K562 (cell line): Measurements from ENCODE around the gene MRRF. TPM values are rescaled to one million over a fixed set of nuclear protein-coding genes. Genes with fewer than 3 reads are reported as not detected.
A peak's percentile ranks its signal among the peaks of the same experiment; 100 is the strongest.

Experiments used
- ATAC-seq: fragments of 200-7000 bp; cut with Tn5 transposase; 3 replicates; pipeline ENCODE4 v1.9.1; 2020; ENCODE audit warnings: moderate library complexity
- BruUV-seq: library from RNA; stranded (reverse); fragments of 400-500 nt; replicated peaks from 2 replicates; lab custom pipeline; 2021; lab: Mats Ljungman, UMichigan
- CTCF ChIA-PET: fragments of 300-600 bp; formaldehyde crosslinking; extraction: SDS; loops from one replicate; lab custom pipeline; 2021; ENCODE audit warnings: low intra/inter-chr PET ratio; lab: Yijun Ruan, JAX
- POLR2A ChIA-PET: fragments of 300-600, 350-650 bp; sonication (Branson Sonifier 250); formaldehyde crosslinking; extraction: SDS; loops from one replicate; lab custom pipeline; 2021; ENCODE audit warnings: antibody characterized with exemption, inconsistent platforms; lab: Yijun Ruan, JAX
- DNase-seq, 4 experiments: peaks; one replicate each; pipeline versions ENCODE4 v3.0.0 to v3.0.0-alpha.2; 2011 to 2018; ENCODE audit warnings: low spot score in 3 of 4, mixed read lengths in 3 of 4; ENCODE audit errors: extremely low read depth in 1 of 4
- FAIRE-seq: peaks from 2 replicates; lab custom pipeline; 2011; peaks lifted over from hg19 to GRCh38; lab: Jason Lieb, UNC
- H2AFZ ChIP-seq: 2 replicates; pipeline ENCODE4 v1.6.0; 2011; ENCODE audit warnings: low read depth, low read length, control low read depth, inconsistent platforms
- H3K27ac ChIP-seq: fragments of 200-600 bp; 3 replicates; pipeline ENCODE4 v1.8.0; 2011; ENCODE audit warnings: low read depth, mild to moderate bottlenecking, control low read depth, inconsistent platforms, low read length, moderate library complexity, mixed read lengths; ENCODE audit errors: extremely low read depth
- H3K27me3 ChIP-seq, 2 experiments: fragments of 300-600 bp in 1 of 2; 2 replicates in 1 of 2; 3 replicates in 1 of 2; pipeline versions ENCODE4 v1.6.0 to v1.8.0; 2011; ENCODE audit warnings: inconsistent platforms in 2 of 2, low read length in 2 of 2, mild to moderate bottlenecking in 1 of 2, mixed read lengths in 1 of 2, moderate library complexity in 1 of 2; ENCODE audit not compliant: control insufficient read depth in 2 of 2, insufficient read depth in 2 of 2
- H3K36me3 ChIP-seq: fragments of 300-600 bp; 3 replicates; pipeline ENCODE4 v1.8.0; 2011; ENCODE audit warnings: mild to moderate bottlenecking, low read length, inconsistent platforms; ENCODE audit not compliant: control insufficient read depth, insufficient read depth
- H3K4me1 ChIP-seq, 2 experiments: fragments of 200-600 bp in 1 of 2; replicated peaks in 1 of 2; 2 replicates in 1 of 2; 3 replicates in 1 of 2; pipeline versions ENCODE4 v1.5.1 to v1.8.0; 2011; ENCODE audit warnings: inconsistent platforms in 2 of 2, low read length in 2 of 2, mild to moderate bottlenecking in 1 of 2, mixed read lengths in 1 of 2, moderate library complexity in 1 of 2; ENCODE audit not compliant: control insufficient read depth in 2 of 2, insufficient read depth in 2 of 2
- H3K4me2 ChIP-seq: 2 replicates; pipeline ENCODE4 v1.6.1; 2011; ENCODE audit warnings: low read length, control low read depth, inconsistent platforms, mixed read lengths; ENCODE audit not compliant: insufficient read depth
- H3K4me3 ChIP-seq: fragments of 200-600 bp; sonication (generic), shearing (Covaris generic); 2 replicates; pipeline ENCODE4 v1.5.1; 2016; ENCODE audit warnings: control low read depth, inconsistent platforms
- H3K79me2 ChIP-seq: fragments of 200-600 bp; 3 replicates; pipeline ENCODE4 v1.8.0; 2011; ENCODE audit warnings: low read length, inconsistent platforms; ENCODE audit not compliant: control insufficient read depth, insufficient read depth
- H3K9ac ChIP-seq, 2 experiments: 2 replicates each; pipeline versions ENCODE4 v1.6.0 to v1.6.1; 2011; ENCODE audit warnings: low read depth in 2 of 2, low read length in 2 of 2, control low read depth in 1 of 2, inconsistent platforms in 1 of 2, mild to moderate bottlenecking in 1 of 2, mixed read lengths in 1 of 2; ENCODE audit not compliant: insufficient read depth in 1 of 2
- H3K9me1 ChIP-seq: one replicate; pipeline ENCODE4 v1.6.0; 2011; ENCODE audit warnings: inconsistent platforms, mild to moderate bottlenecking, low read length, moderate library complexity; ENCODE audit not compliant: control insufficient read depth, insufficient read depth
- H3K9me3 ChIP-seq: replicated peaks from 2 replicates; pipeline ENCODE4 v1.5.1; 2011; ENCODE audit warnings: low read depth, low read length, inconsistent platforms; ENCODE audit not compliant: control insufficient read depth, insufficient read depth
- H4K20me1 ChIP-seq: replicated peaks from 2 replicates; pipeline ENCODE4 v1.6.1; 2011; ENCODE audit warnings: low read length, inconsistent platforms, mixed read lengths; ENCODE audit not compliant: control insufficient read depth, insufficient read depth
- CHCHD3 ChIP-seq: fragments of 250-450 bp; sonication (Bioruptor Pico); IDR thresholded peaks from 2 replicates; pipeline ENCODE4 v2.1.2; 2022; ENCODE audit warnings: mild to moderate bottlenecking
- CREM ChIP-seq: IDR thresholded peaks from 2 replicates; pipeline ENCODE4 v1.6.1; 2014; ENCODE audit warnings: antibody characterized with exemption, low read depth
- GMEB1 ChIP-seq: fragments of 250-450 bp; sonication (Bioruptor Pico); IDR thresholded peaks from 2 replicates; pipeline ENCODE4 v1.4.0; 2020; ENCODE audit warnings: mild to moderate bottlenecking
- GTF2F1 ChIP-seq: IDR thresholded peaks from 2 replicates; pipeline ENCODE4 v1.6.1; 2011; ENCODE audit warnings: low read depth, low read length, improper control_type of control experiment
- HES1 ChIP-seq: fragments of 450-650 bp; IDR thresholded peaks from 2 replicates; pipeline ENCODE4 v1.6.1; 2016; ENCODE audit warnings: low read depth, mild to moderate bottlenecking, moderate library complexity
- KAT8 ChIP-seq: fragments of 450-650 bp; IDR thresholded peaks from 2 replicates; pipeline ENCODE4 v1.6.1; 2016; ENCODE audit warnings: low read depth, mild to moderate bottlenecking
- LARP7 ChIP-seq: fragments of 450-650 bp; IDR thresholded peaks from 2 replicates; pipeline ENCODE4 v1.6.1; 2016
- PCBP2 ChIP-seq: fragments of 200-400 bp; formaldehyde crosslinking; IDR thresholded peaks from 2 replicates; pipeline ENCODE4 v1.6.1; 2018; ENCODE audit warnings: low read length, low read depth, mild to moderate bottlenecking, moderate library complexity; ENCODE audit not compliant: poor library complexity, severe bottlenecking
- POLR2A ChIP-seq: fragments of 450-650 bp; conservative IDR thresholded peaks from 2 replicates; pipeline ENCODE4 v1.6.1; 2016
- POLR3G ChIP-seq: IDR thresholded peaks from 2 replicates; pipeline ENCODE4 v1.6.1; 2011; ENCODE audit not compliant: insufficient read length, insufficient replicate concordance; ENCODE audit errors: extremely low read depth
- RNF2 ChIP-seq: sonication (generic); IDR thresholded peaks from 2 replicates; pipeline ENCODE4 v1.6.1; 2016
- SIX5 ChIP-seq, 2 experiments: IDR thresholded peaks; 2 replicates each; pipeline ENCODE4 v1.6.1; 2011; ENCODE audit warnings: low read length in 2 of 2, borderline replicate concordance in 1 of 2, low read depth in 1 of 2, mild to moderate bottlenecking in 1 of 2, moderate library complexity in 1 of 2; ENCODE audit not compliant: insufficient read depth in 1 of 2
- SMAD1 ChIP-seq: fragments of 150-350 bp; IDR thresholded peaks from 2 replicates; pipeline ENCODE4 v1.6.1; 2014; ENCODE audit warnings: low read length, low read depth; ENCODE audit not compliant: partially characterized antibody
- SMAD2 ChIP-seq: fragments of 150-350 bp; IDR thresholded peaks from 2 replicates; pipeline ENCODE4 v1.6.1; 2014; ENCODE audit warnings: low read depth, mild to moderate bottlenecking, low read length
- SP2 ChIP-seq: IDR thresholded peaks from 2 replicates; pipeline ENCODE4 v1.6.1; 2011; ENCODE audit warnings: mild to moderate bottlenecking, low read depth, low read length, moderate library complexity; ENCODE audit not compliant: poor library complexity, severe bottlenecking; ENCODE audit errors: extremely low read depth
- TAF15 ChIP-seq: fragments of 200-400 bp; formaldehyde crosslinking; IDR thresholded peaks from 2 replicates; pipeline ENCODE4 v1.6.1; 2017; ENCODE audit warnings: mild to moderate bottlenecking, low read depth, low read length, moderate library complexity
- ZNF197 ChIP-seq: fragments of 200-800 bp; sonication (Bioruptor generic); IDR thresholded peaks from 2 replicates; pipeline ENCODE4 v1.6.1; 2016; ENCODE audit warnings: low read depth, missing genetic modification characterization, missing compliant biosample characterization
- ZNF766 ChIP-seq: fragments of 200-800 bp; sonication (Bioruptor generic); conservative IDR thresholded peaks from 2 replicates; pipeline ENCODE4 v1.6.1; 2016; ENCODE audit warnings: missing genetic modification characterization, missing compliant biosample characterization
- WGBS: fragments of 100-300 bp; shearing (Covaris generic); methylation state at CpG from one replicate; pipeline ENCODE4 v1.1.6; 2016; ENCODE audit warnings: low coverage, mixed read lengths; ENCODE audit not compliant: insufficient coverage; ENCODE audit errors: missing lambda C conversion rate; 5-methylcytosine and 5-hydroxymethylcytosine counted together
- in situ Hi-C: fragments of 300-500 bp; cut with MboI; formaldehyde crosslinking; loops from 4 replicates; pipeline ENCODE4 v1.15.0; 2018; ENCODE audit warnings: inconsistent platforms, mixed read lengths
- intact Hi-C: fragments of 100-400 bp; cut with micrococcal nuclease; formaldehyde crosslinking; loops from 2 replicates; pipeline ENCODE4 v1.14.2; 2022
- polyA plus RNA-seq, 8 experiments: library from polyadenylated mRNA; depleted of rRNA in 4 of 8; stranded (reverse) in 5 of 8; unstranded in 3 of 8; fragments of >200 nt; fragmentation: Nextera tagmentation in 2 of 8; fragmentation: Illumina TruSeq in 1 of 8; extraction: Ambion mirVana in 2 of 8; extraction: Trizol in 1 of 8; gene quantifications; 2 replicates each; pipeline versions ENCODE4 v1.2.1 to v1.2.3, GENCODE V29; 2011 to 2014; ENCODE audit warnings: inconsistent platforms in 1 of 8, missing spikeins in 1 of 8
- total RNA-seq, 7 experiments: library from RNA; depleted of rRNA in 6 of 7; stranded (reverse); fragments of >200 nt in 6 of 7; fragmentation: Illumina TruSeq in 2 of 7; extraction: Trizol in 2 of 7; gene quantifications; 2 replicates each; pipeline versions ENCODE4 v1.2.1 to v1.2.3, GENCODE V29; 2011 to 2021; ENCODE audit warnings: low replicate concordance in 1 of 7
- TF ChIP-seq, protein P1 (sequence below): fragments of 450-650 bp; IDR thresholded peaks from 2 replicates; pipeline ENCODE4 v1.6.1; 2018; ENCODE audit warnings: mild to moderate bottlenecking, low read depth; ENCODE audit not compliant: partially characterized antibody

The MRRF gene
- total and polyA plus RNA-seq, 9 of the 15 experiments (the other 6 are each of a cell fraction or from before 2014, with no cell fraction given): 55.0 to 105 (median 81.2) TPM

- Histone ChIP-seq H3K9ac (peak overlapping the region in 1 of 2 experiments; percentile 24; a peak in 1 of 4 replicates), H3K9me3 (0 out of 2 replicates have a peak, but pooled peaks cover 2% of the 10 kb centered on the region), H3K4me2 (no peak overlapping the region; the same call in 1 of the 2 replicates), H2AFZ (no peak overlapping the region), H4K20me1 (no peaks in the 10 kb centered on the region), H3K79me2 (no peaks in the 10 kb centered on the region; the same call in 2 of the 3 replicates), H3K9me1 (peaks cover 10% of the 10 kb centered on the region), H3K36me3 (no peaks in the 10 kb centered on the region; the same call in 2 of the 3 replicates), H3K4me1 (peaks cover 53 to 58% of the 10 kb centered on the region in 2 experiments), H3K27ac (no peak overlapping the region), H3K4me3 (no peak overlapping the region), H3K27me3 (no peaks in the 10 kb centered on the region)
- intact Hi-C loops: no loop called here
- ATAC-seq: no peak
- no TSS peak for BruUV-seq
- 72% methylated on average over 17 of the region's 19 CpGs for WGBS
- no peak for TF ChIP-seq KAT8
- no peak for TF ChIP-seq GMEB1 (CRISPR knock-in tag)
- no peak for TF ChIP-seq TAF15
- TF ChIP-seq, protein P1, sequence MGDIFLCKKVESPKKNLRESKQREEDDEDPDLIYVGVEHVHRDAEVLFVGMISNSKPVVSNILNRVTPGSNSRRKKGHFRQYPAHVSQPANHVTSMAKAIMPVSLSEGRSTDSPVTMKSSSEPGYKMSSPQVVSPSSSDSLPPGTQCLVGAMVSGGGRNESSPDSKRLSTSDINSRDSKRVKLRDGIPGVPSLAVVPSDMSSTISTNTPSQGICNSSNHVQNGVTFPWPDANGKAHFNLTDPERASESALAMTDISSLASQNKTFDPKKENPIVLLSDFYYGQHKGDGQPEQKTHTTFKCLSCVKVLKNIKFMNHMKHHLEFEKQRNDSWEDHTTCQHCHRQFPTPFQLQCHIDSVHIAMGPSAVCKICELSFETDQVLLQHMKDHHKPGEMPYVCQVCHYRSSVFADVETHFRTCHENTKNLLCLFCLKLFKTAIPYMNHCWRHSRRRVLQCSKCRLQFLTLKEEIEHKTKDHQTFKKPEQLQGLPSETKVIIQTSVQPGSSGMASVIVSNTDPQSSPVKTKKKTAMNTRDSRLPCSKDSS: no peak
- TF ChIP-seq CREM: no peak
- no peak for TF ChIP-seq RNF2
- TF ChIP-seq PCBP2: no peak
- no peak for TF ChIP-seq SIX5 (IDR thresholded peaks at IDR 0.05; ENCODE audit: borderline replicate concordance in 1 of 2, insufficient read depth in 1 of 2, low read depth in 1 of 2, low read length in 2 of 2)
- TF ChIP-seq ZNF766 (CRISPR knock-in tag): no peak
- no peak for TF ChIP-seq SMAD2
- TF ChIP-seq CHCHD3 (CRISPR knock-in tag): no peak
- no peak for TF ChIP-seq ZNF197 (CRISPR knock-in tag)
- no peak for TF ChIP-seq HES1
- TF ChIP-seq SP2: no peak
- no peak for TF ChIP-seq SMAD1
- no peak for TF ChIP-seq POLR3G
- no peak for TF ChIP-seq POLR2A
- TF ChIP-seq LARP7: no peak
- TF ChIP-seq GTF2F1: no peak
- in situ Hi-C loops: loop anchor here (10.0 kb wide), 1 partner anchor 72 kb away; no protein-coding TSS in a partner anchor
- peak; percentile 23 for FAIRE-seq
- ChIA-PET CTCF (no interaction called here), POLR2A (no interaction called here)
- no peak for DNase-seq
Measured at GRCh38 chr9:122372856-122373845, 108.5 kb downstream of the MRRF start.
